C4-2B (cell line): ENCODE data around the gene BRSK2.

Source experiments
- CTCF ChIP-seq: fragments of 450-650 bp; conservative IDR thresholded peaks from 2 replicates; pipeline ENCODE4 v1.5.1; 2017; ENCODE audit warnings: mild to moderate bottlenecking
- ZFX ChIP-seq: fragments of 450-650 bp; IDR thresholded peaks from 2 replicates; pipeline ENCODE4 v1.6.1; 2017

GRCh38 chr11:1344056-1344635 lies 45.6 kb upstream of the BRSK2 start:
- TF ChIP-seq CTCF, result no peak
- no peak for TF ChIP-seq ZFX
